ENCODE data around the gene LCN2. TPM values are rescaled to one million over a fixed set of nuclear protein-coding genes. Genes with fewer than 3 reads are reported as not detected.

Gene LCN2
- total RNA-seq, 2 donors from 2014 or later: 9.3 TPM; not detected in 1

Other genes starting within 250 kb of the LCN2 start
- 100 to 1,000 TPM in 1 of 2 donors, 10 to 100 TPM in 1; 74.5 to 108 TPM for gene ST6GALNAC6, start 249.8 kb upstream of the LCN2 start, total RNA-seq
- 10 to 100 TPM; 18.5 to 22.1 TPM for gene ST6GALNAC4, start 232.4 kb upstream of the LCN2 start, total RNA-seq
- 1 to 10 TPM; 2.1 to 2.3 TPM for gene PIP5KL1, start 218.7 kb upstream of the LCN2 start, total RNA-seq
- gene DPM2, start 211.6 kb upstream of the LCN2 start, total RNA-seq: 10 to 100 TPM; 23.3 to 26.2 TPM
- 100 to 1,000 TPM; 254 to 268 TPM for gene EEIG1, start 168.5 kb upstream of the LCN2 start, total RNA-seq
- 10 to 100 TPM; 11.6 to 15.2 TPM for gene NAIF1, start 82.1 kb upstream of the LCN2 start, total RNA-seq
- gene SLC25A25, start 81.2 kb upstream of the LCN2 start, total RNA-seq: 10 to 100 TPM; 16.3 to 20.4 TPM
- 10 to 100 TPM; 46.4 to 58.2 TPM for gene PTGES2, start 21.7 kb upstream of the LCN2 start, total RNA-seq
- 10 to 100 TPM; 71.0 to 87.9 TPM for gene BBLN, start 10.8 kb downstream of the LCN2 start, total RNA-seq
- 100 to 1,000 TPM; 128 to 134 TPM for gene CIZ1, start 42.1 kb downstream of the LCN2 start, total RNA-seq
- 1 to 10 TPM; 1.3 to 2.2 TPM for gene DNM1, start 53.9 kb downstream of the LCN2 start, total RNA-seq
- 10 to 100 TPM; 50.0 to 60.5 TPM for gene GOLGA2, start 126.6 kb downstream of the LCN2 start, total RNA-seq
- 10 to 100 TPM in 1 of 2 donors, 1 to 10 TPM in 1; 6.1 to 10.3 TPM for gene SWI5, start 126.8 kb downstream of the LCN2 start, total RNA-seq
- 1 to 10 TPM; 8.5 to 9.9 TPM for gene TRUB2, start 173.0 kb downstream of the LCN2 start, total RNA-seq
- gene COQ4, start 173.4 kb downstream of the LCN2 start, total RNA-seq: 10 to 100 TPM; 35.8 to 36.7 TPM
- 1 to 10 TPM; 8.2 to 8.3 TPM for gene SLC27A4, start 191.1 kb downstream of the LCN2 start, total RNA-seq
- gene URM1, start 221.9 kb downstream of the LCN2 start, total RNA-seq: 10 to 100 TPM; 29.5 to 43.3 TPM